Ovary (tissue), 9 donors: ENCODE data around the gene RPS6KA1. TPM values are rescaled to one million over a fixed set of nuclear protein-coding genes. Genes with fewer than 3 reads are reported as not detected.

Experiments used
- DNase-seq, 5 donors: peaks; one replicate each; pipeline ENCODE4 v3.0.0-alpha.2; 2019 to 2020
- H3K27ac ChIP-seq, 2 donors: fragments of 200-600 bp; one replicate each; pipeline versions ENCODE4 v1.5.1 to v1.8.0; 2019 to 2022
- H3K27me3 ChIP-seq: fragments of 200-600 bp; one replicate; pipeline ENCODE4 v1.8.0; 2022
- H3K36me3 ChIP-seq: fragments of 200-600 bp; sonication (generic); one replicate; pipeline ENCODE4 v1.5.1; 2019
- H3K4me1 ChIP-seq: one replicate; pipeline ENCODE4 v1.8.1; 2013; ENCODE audit warnings: mild to moderate bottlenecking, moderate library complexity; ENCODE audit not compliant: insufficient read depth
- H3K4me3 ChIP-seq: fragments of 200-600 bp; sonication (generic); one replicate; pipeline ENCODE4 v1.5.1; 2017
- H3K9me3 ChIP-seq, 2 donors: fragments of 200-600 bp in 1 of 2; sonication (generic) in 1 of 2; one replicate each; pipeline versions ENCODE4 v1.5.1 to v1.8.1; 2013 to 2019; ENCODE audit warnings: mild to moderate bottlenecking in 1 of 2, moderate library complexity in 1 of 2
- CTCF ChIP-seq, 3 donors: fragments of 450-650 bp in 2 of 3; fragments of 200-600 bp in 1 of 3; IDR thresholded peaks; one replicate each; pipeline versions ENCODE4 v1.5.1 to v1.8.0; 2016 to 2022; ENCODE audit warnings: antibody characterized with exemption in 3 of 3, mild to moderate bottlenecking in 1 of 3
- EP300 ChIP-seq: sonication (generic); formaldehyde crosslinking; IDR thresholded peaks from one replicate; pipeline ENCODE4 v1.6.1; 2017; ENCODE audit warnings: antibody characterized with exemption
- POLR2A ChIP-seq: fragments of 450-650 bp; IDR thresholded peaks from one replicate; pipeline ENCODE4 v1.6.1; 2017; ENCODE audit warnings: antibody characterized with exemption, mild to moderate bottlenecking, moderate library complexity
- WGBS, 3 donors: extraction: QIAGEN DNeasy Blood & Tissue Kit in 1 of 3; methylation state at CpG; one replicate each; pipeline versions ENCODE4 v1.1.5 to v1.1.7; 2013 to 2017; 5-methylcytosine and 5-hydroxymethylcytosine counted together
- intact Hi-C, 4 donors: fragments of 100-400 bp; cut with DNase I; formaldehyde crosslinking; loops; one replicate each; pipeline versions ENCODE4 v1.11.0 to v1.15.1; 2022 to 2023
- polyA plus RNA-seq, 2 donors: library from polyadenylated mRNA; stranded (reverse); fragments of 200-250 nt in 1 of 2; fragments of 350-450 nt in 1 of 2; fragmentation: Illumina TruSeq in 1 of 2; extraction: RNeasy Lipid Tissue Mini Kit (QIAGEN cat#74804) in 1 of 2; gene quantifications; one replicate each; pipeline ENCODE4 v1.2.3, GENCODE V29; 2013 to 2014
- total RNA-seq, 7 donors: library from RNA; depleted of rRNA in 2 of 7; stranded (reverse); fragments of >200 nt in 2 of 7; fragmentation: NEBNext Ultra II Directional in 3 of 7; extraction: Animal tissue kit (Norgen Biotek cat#: 25700) in 3 of 7; gene quantifications; one replicate each; pipeline versions ENCODE4 v1.1.0 to v1.2.4, GENCODE V29; 2016 to 2023
- donor health status: DM: no; HTN: no; CAD: no; lungs with moderate emphysema.
- donor health status: DM: no; HTN: no; CAD: no.
- donor health status: Bipolar disorder and iron deficiency.
- donor health status: DM: yes; HTN: yes; CAD: no.
- donor health status: DM: no; HTN: no; CAD: no.
- donor health status: DM: yes; HTN: yes; CAD: no.

Gene RPS6KA1
- total and polyA plus RNA-seq, 9 donors, result 2.2 to 18.8 (median 5.2) TPM

DNA sequence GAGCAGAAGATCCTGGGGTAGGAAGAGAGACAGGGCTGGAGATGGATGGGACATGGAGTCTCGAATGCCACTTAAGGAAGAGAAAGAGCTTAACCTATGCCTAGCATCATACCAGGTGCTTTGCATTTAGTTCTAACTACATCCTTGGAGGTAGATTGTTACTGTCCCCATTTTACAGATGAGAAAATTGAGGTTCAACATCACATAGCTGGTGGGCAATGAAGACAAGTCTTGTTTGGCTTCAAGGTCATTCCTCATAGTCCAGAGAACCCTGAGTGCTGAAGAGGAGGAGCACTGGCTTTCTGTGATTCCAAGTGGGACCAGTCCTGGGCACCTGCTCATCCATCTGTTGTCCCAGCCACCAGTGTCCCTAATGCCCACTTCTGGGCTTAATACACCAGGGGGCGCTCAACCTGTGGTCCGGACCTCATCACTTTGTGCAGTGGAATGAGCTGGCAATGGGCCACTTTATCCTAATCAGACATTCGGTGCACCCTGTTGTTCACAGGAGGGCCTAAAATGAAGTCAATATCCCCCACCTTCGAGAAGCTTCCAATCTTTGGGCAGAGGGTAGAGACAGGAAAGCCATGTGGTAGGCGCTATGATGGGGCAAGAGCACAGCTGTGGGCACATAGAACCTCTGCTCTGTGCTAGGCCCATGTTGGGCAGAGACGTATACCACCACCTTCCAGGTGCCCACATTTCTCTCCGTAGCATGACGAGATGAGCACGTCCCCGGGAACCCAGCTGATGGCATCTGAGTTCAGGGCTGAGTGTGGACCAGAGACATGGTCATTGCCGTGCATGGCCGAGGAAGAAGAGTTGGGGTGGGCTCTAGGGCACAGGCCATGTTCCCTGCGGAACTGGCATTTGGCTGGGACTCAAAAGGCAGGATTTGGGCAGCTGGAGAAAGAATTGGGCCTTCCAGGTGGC, 9.2 kb downstream of the RPS6KA1 start:
- Histone ChIP-seq H3K9me3 (no peaks in the 10 kb centered on the region), H3K27ac (no peak overlapping the region), H3K4me3 (no peak overlapping the region), H3K4me1 (peaks cover 3% of the 10 kb centered on the region), H3K27me3 (no peaks in the 10 kb centered on the region), H3K36me3 (no peaks in the 10 kb centered on the region)
- no peak for DNase-seq
- WGBS, 3 donors, result 75 to 80% (median 80%) methylated on average over 14 of the region's 14 CpGs
- intact Hi-C loops, result no loop called here
- TF ChIP-seq POLR2A (no peak), EP300 (no peak), CTCF (IDR thresholded peaks at IDR 0.05) (no peak)

DNA sequence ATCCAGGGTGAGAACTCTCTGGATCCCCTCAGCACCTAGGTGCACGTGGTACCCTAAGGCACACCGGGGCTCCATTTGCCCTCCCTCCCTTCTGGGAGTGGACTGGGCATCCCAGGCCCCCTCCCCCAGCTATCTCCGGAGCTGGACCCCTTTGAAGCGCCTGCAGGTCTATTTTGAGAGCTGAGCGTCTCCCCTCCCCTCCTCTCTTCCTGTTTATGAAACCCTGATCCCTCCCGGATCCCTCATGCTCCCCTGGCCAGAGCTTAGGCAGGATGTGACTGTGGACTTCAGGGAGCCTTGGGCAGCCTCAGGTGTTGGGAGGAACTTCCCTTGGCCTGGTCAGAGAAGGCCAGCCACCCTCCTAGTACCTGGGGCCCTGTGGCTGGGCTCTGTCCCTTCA, 10.2 kb downstream of the RPS6KA1 start:
- TF ChIP-seq POLR2A (no peak), CTCF (IDR thresholded peaks at IDR 0.05) (no peak), EP300 (no peak)
- H3K4me1 ChIP-seq, result peaks cover 3% of the 10 kb centered on the region
- H3K27ac ChIP-seq, result no peak overlapping the region
- H3K36me3 ChIP-seq, result no peaks in the 10 kb centered on the region
- intact Hi-C loops, result no loop called here
- H3K9me3 ChIP-seq, result no peaks in the 10 kb centered on the region
- no peak overlapping the region for H3K4me3 ChIP-seq
- 14 to 26% (median 20%) methylated on average over 6 of the region's 6 CpGs for WGBS, 3 donors
- no peak for DNase-seq
- H3K27me3 ChIP-seq, result no peaks in the 10 kb centered on the region

GRCh38 chr1:26540351-26540750, 10.8 kb downstream of the RPS6KA1 start:
- no peaks in the 10 kb centered on the region for H3K36me3 ChIP-seq
- intact Hi-C loops, result no loop called here
- WGBS, 3 donors, result 96 to 98% (median 96%) methylated on average over 3 of the region's 3 CpGs
- no peak for DNase-seq
- no peaks in the 10 kb centered on the region for H3K27me3 ChIP-seq
- TF ChIP-seq CTCF (IDR thresholded peaks at IDR 0.05) (no peak), EP300 (no peak), POLR2A (no peak)
- peaks cover 3% of the 10 kb centered on the region for H3K4me1 ChIP-seq
- no peaks in the 10 kb centered on the region for H3K9me3 ChIP-seq
- H3K4me3 ChIP-seq, result no peak overlapping the region
- no peak overlapping the region for H3K27ac ChIP-seq

GRCh38 chr1:26541431-26541815, 11.9 kb downstream of the RPS6KA1 start:
- Histone ChIP-seq H3K9me3 (no peaks in the 10 kb centered on the region), H3K27me3 (no peaks in the 10 kb centered on the region), H3K36me3 (no peaks in the 10 kb centered on the region), H3K4me3 (no peak overlapping the region), H3K4me1 (peaks cover 3% of the 10 kb centered on the region), H3K27ac (no peak overlapping the region)
- WGBS, 3 donors, result 91 to 96% (median 94%) methylated on average over 7 of the region's 7 CpGs
- TF ChIP-seq POLR2A (no peak), CTCF (IDR thresholded peaks at IDR 0.05) (no peak), EP300 (no peak)
- intact Hi-C loops, result no loop called here
- no peak for DNase-seq
